Muscle of arm (tissue), 12 donors: Measurements from ENCODE around the gene PMFBP1. TPM values are rescaled to one million over a fixed set of nuclear protein-coding genes. Genes with fewer than 3 reads are reported as not detected.

Source experiments
- polyA plus RNA-seq, 12 donors: library from polyadenylated mRNA; unstranded; fragments of 120-200 nt; gene quantifications; one replicate each; pipeline ENCODE4 v1.2.1, GENCODE V29; 2013; ENCODE audit not compliant: insufficient read length in 12 of 12

PMFBP1 gene
- polyA plus RNA-seq, 12 donors = 0.58 to 5.0 (median 1.9) TPM; not detected in 2

Other genes starting within 250 kb of the PMFBP1 start
- 1 to 10 TPM in 1 of 12 donors, under 1 TPM in 7, not detected in 4; 0.03 to 1.8 (median 0.07) TPM for gene PKD1L3, start 171.8 kb downstream of the PMFBP1 start, polyA plus RNA-seq
- 10 to 100 TPM in 7 of 12 donors, 1 to 10 TPM in 4, not detected in 1; 6.9 to 16.8 (median 11.6) TPM for gene DHODH, start 163.4 kb downstream of the PMFBP1 start, polyA plus RNA-seq
- 1 to 10 TPM in 2 of 12 donors, under 1 TPM in 8, not detected in 2; 0.12 to 2.7 (median 0.65) TPM for gene HP, start 117.7 kb downstream of the PMFBP1 start, polyA plus RNA-seq
- under 1 TPM in 3 of 12 donors, not detected in 9; 0.18 to 0.84 (median 0.21) TPM for gene HPR, start 108.9 kb downstream of the PMFBP1 start, polyA plus RNA-seq
- gene TXNL4B, start 78.5 kb downstream of the PMFBP1 start, polyA plus RNA-seq = 10 to 100 TPM in 11 of 12 donors, not detected in 1; 10.8 to 14.6 (median 12.9) TPM
- 10 to 100 TPM in 11 of 12 donors, not detected in 1; 39.9 to 86.2 (median 44.8) TPM for gene DHX38, start 78.3 kb downstream of the PMFBP1 start, polyA plus RNA-seq